ENCODE data around the gene ASTN2. TPM values are rescaled to one million over a fixed set of nuclear protein-coding genes. Genes with fewer than 3 reads are reported as not detected.

The ASTN2 gene
- total and polyA plus RNA-seq, 9 of the 15 experiments (the other 6 are each of a cell fraction or from before 2014, with no cell fraction given) = 0.56 to 3.5 (median 1.9) TPM

GRCh38 chr9:117191504-117192261, 223.2 kb downstream of the ASTN2 start (continued):
- TF ChIP-seq SPI1 (IDR thresholded peaks at IDR 0.05; ENCODE audit: borderline replicate concordance, low read depth, low read length) (no peak), ZNF253 (CRISPR knock-in tag; conservative IDR thresholded peaks at IDR 0.05) (no peak), ELF2 (CRISPR knock-in tag; IDR thresholded peaks at IDR 0.05) (no peak), CTCFL (IDR thresholded peaks at IDR 0.05; ENCODE audit: borderline replicate concordance, insufficient read depth, low read depth, low read length, poor library complexity, severe bottlenecking) (no peak)

DNA sequence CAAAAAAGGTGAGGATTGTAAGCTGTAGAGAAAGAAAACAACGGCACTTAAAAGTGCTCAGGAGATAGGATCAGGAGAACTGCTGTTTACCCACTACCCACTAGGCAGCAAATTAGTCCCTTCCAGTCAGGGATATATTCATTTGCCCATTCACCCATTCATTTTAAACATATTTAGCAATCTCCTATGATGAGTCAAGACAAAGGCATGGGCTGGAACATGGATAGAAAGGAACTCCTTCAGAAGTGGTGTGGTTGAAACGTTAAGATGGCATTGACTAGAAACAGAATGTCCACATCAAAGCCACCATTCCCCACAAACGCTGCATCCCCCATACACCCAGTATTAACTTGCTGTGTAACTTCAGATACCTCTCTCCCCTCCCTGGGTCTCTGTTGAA, 225.7 kb downstream of the ASTN2 start:
- Histone ChIP-seq H3K27ac (ENCODE audit: extremely low read depth, low read depth, low read length) (no peak overlapping the region), H3K79me2 (ENCODE audit: control insufficient read depth, insufficient read depth, low read length) (no peaks in the 10 kb centered on the region), H3K9me1 (ENCODE audit: control insufficient read depth, insufficient read depth, low read length) (no peaks in the 10 kb centered on the region), H3K4me2 (ENCODE audit: insufficient read depth, low read length) (no peak overlapping the region), H3K9me3 (replicated peaks; ENCODE audit: control insufficient read depth, insufficient read depth, low read depth, low read length) (no peaks in the 10 kb centered on the region), H4K20me1 (replicated peaks; ENCODE audit: control insufficient read depth, insufficient read depth, low read length) (no peaks in the 10 kb centered on the region), H3K4me3 (no peak overlapping the region), H3K4me1 (replicated peaks in 1 of 2; ENCODE audit: control insufficient read depth in 2 of 2, insufficient read depth in 2 of 2, low read length in 2 of 2) (no peaks in the 10 kb centered on the region), H3K9ac (ENCODE audit: insufficient read depth in 1 of 2, low read depth in 2 of 2, low read length in 2 of 2) (no peak overlapping the region), H2AFZ (ENCODE audit: low read depth, low read length) (no peak overlapping the region), H3K36me3 (ENCODE audit: control insufficient read depth, insufficient read depth, low read length) (no peaks in the 10 kb centered on the region), H3K27me3 (ENCODE audit: control insufficient read depth in 2 of 2, insufficient read depth in 2 of 2, low read length in 2 of 2) (no peaks in the 10 kb centered on the region)
- intact Hi-C loops (cut with micrococcal nuclease) = no loop called here
- ATAC-seq (no peak), FAIRE-seq (no peak), DNase-seq (ENCODE audit: extremely low read depth in 1 of 4, low spot score in 3 of 4) (no peak)
- 0% methylated on average over 3 of the region's 3 CpGs for WGBS (ENCODE audit: insufficient coverage, low coverage, missing lambda C conversion rate)
- ChIA-PET CTCF (ENCODE audit: low intra/inter-chr PET ratio) (no interaction called here), POLR2A (no interaction called here)
- no TSS peak for BruUV-seq (replicated peaks)
- TF ChIP-seq SNIP1 (IDR thresholded peaks at IDR 0.05; ENCODE audit: low read depth) = no peak
- no peak for TF ChIP-seq ETS2 (tag; IDR thresholded peaks at IDR 0.05; ENCODE audit: borderline replicate concordance, poor library complexity, severe bottlenecking)
- no peak for TF ChIP-seq HMGXB4 (CRISPR knock-in tag; IDR thresholded peaks at IDR 0.05)
- no peak for TF ChIP-seq RAD51 (IDR thresholded peaks at IDR 0.05; ENCODE audit: borderline replicate concordance, low read depth)
- no peak for TF ChIP-seq MYC (IDR thresholded peaks at IDR 0.05; ENCODE audit: low read depth, low read length)
- TF ChIP-seq MYC (CRISPR knock-in tag; IDR thresholded peaks at IDR 0.05; ENCODE audit: borderline replicate concordance, low read depth) = no peak
- TF ChIP-seq EWSR1 (IDR thresholded peaks at IDR 0.05; ENCODE audit: borderline replicate concordance, low read depth, partially characterized antibody) = no peak
- TF ChIP-seq GATA2 (CRISPR knock-in tag; IDR thresholded peaks at IDR 0.05) = no peak
- in situ Hi-C loops (cut with MboI) = no loop called here

Data from K562 (cell line).